ENCODE measurements around the gene CEP55.

Gene CEP55

GRCh38 chr10:93493162-93493561 lies 3.2 kb upstream of the CEP55 start:
- TF ChIP-seq ISL1 (CRISPR knock-in tag; IDR thresholded peaks at IDR 0.05): no peak
- no peak for ATAC-seq

- TF ChIP-seq CSDC2 (CRISPR knock-in tag; IDR thresholded peaks at IDR 0.05) (no peak), TOX (CRISPR knock-in tag; IDR thresholded peaks at IDR 0.05; ENCODE audit: borderline replicate concordance) (no peak), CSRNP3 (CRISPR knock-in tag; IDR thresholded peaks at IDR 0.05) (no peak), BACH2 (CRISPR knock-in tag; IDR thresholded peaks at IDR 0.05; ENCODE audit: borderline replicate concordance) (no peak)
- ATAC-seq: no peak
These were observed 1.9 kb upstream of the CEP55 start for GRCh38 chr10:93494494-93494893.

DNA sequence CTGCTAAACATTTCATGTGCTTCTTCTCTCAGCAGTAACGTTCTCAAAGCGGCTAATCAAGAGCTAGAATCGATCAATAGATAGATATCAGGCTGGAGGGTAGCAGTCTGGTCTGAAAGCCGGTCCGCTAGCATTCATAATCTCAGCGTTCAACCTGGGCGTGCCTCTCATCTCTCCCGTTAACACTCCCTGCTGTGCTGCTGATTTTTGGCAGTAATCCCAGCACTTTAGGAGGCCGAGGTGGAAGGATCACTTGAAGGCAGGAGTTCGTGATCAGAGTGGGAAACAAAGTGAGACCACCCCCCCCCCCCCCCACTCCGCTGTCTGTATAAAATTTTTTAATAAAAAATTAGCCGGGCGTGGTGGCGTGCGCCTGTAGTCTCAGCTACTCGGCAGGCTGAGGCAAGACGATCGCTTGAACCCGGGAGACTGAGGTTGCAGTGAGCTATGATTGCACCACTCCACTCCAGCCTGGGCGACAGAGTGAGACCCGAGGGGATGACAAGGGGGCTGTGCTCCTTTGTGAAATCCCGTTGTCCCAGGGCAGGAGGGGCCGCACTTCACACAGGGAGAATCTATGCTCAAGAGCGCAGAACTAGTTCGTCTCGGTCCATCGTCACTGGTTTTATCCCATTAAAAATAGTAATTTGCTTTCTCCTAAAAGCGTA lies 624 bp upstream of the CEP55 start:
- TF ChIP-seq POU6F1 (CRISPR knock-in tag; IDR thresholded peaks at IDR 0.05; ENCODE audit: borderline replicate concordance, low read depth) (no peak), PPARA (CRISPR knock-in tag; IDR thresholded peaks at IDR 0.05; ENCODE audit: borderline replicate concordance) (no peak), ISL1 (CRISPR knock-in tag; IDR thresholded peaks at IDR 0.05) (no peak), ZNF565 (CRISPR knock-in tag; conservative IDR thresholded peaks at IDR 0.05; ENCODE audit: low read depth) (no peak), TOX (CRISPR knock-in tag; IDR thresholded peaks at IDR 0.05; ENCODE audit: borderline replicate concordance) (no peak), CREB5 (CRISPR knock-in tag; IDR thresholded peaks at IDR 0.05; ENCODE audit: low read depth) (no peak), CSRNP3 (CRISPR knock-in tag; IDR thresholded peaks at IDR 0.05) (no peak), BACH2 (CRISPR knock-in tag; IDR thresholded peaks at IDR 0.05; ENCODE audit: borderline replicate concordance) (no peak), SNAI2 (CRISPR knock-in tag; IDR thresholded peaks at IDR 0.05) (no peak), RARB (CRISPR knock-in tag; IDR thresholded peaks at IDR 0.05) (no peak)
- TF ChIP-seq, protein P1, sequence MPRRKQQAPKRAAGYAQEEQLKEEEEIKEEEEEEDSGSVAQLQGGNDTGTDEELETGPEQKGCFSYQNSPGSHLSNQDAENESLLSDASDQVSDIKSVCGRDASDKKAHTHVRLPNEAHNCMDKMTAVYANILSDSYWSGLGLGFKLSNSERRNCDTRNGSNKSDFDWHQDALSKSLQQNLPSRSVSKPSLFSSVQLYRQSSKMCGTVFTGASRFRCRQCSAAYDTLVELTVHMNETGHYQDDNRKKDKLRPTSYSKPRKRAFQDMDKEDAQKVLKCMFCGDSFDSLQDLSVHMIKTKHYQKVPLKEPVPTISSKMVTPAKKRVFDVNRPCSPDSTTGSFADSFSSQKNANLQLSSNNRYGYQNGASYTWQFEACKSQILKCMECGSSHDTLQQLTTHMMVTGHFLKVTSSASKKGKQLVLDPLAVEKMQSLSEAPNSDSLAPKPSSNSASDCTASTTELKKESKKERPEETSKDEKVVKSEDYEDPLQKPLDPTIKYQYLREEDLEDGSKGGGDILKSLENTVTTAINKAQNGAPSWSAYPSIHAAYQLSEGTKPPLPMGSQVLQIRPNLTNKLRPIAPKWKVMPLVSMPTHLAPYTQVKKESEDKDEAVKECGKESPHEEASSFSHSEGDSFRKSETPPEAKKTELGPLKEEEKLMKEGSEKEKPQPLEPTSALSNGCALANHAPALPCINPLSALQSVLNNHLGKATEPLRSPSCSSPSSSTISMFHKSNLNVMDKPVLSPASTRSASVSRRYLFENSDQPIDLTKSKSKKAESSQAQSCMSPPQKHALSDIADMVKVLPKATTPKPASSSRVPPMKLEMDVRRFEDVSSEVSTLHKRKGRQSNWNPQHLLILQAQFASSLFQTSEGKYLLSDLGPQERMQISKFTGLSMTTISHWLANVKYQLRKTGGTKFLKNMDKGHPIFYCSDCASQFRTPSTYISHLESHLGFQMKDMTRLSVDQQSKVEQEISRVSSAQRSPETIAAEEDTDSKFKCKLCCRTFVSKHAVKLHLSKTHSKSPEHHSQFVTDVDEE (CRISPR knock-in tag; IDR thresholded peaks at IDR 0.05): no peak

GRCh38 chr10:93498166-93498565 lies 1.8 kb downstream of the CEP55 start:
- no peak for TF ChIP-seq ZNF8 (CRISPR knock-in tag; IDR thresholded peaks at IDR 0.05)
- no peak for TF ChIP-seq RARB (CRISPR knock-in tag; IDR thresholded peaks at IDR 0.05)
- TF ChIP-seq CSDC2 (CRISPR knock-in tag; IDR thresholded peaks at IDR 0.05): no peak
- TF ChIP-seq ZC3H10 (CRISPR knock-in tag; IDR thresholded peaks at IDR 0.05): no peak
- no peak for ATAC-seq

More for the DNA sequence above, 624 bp upstream of the CEP55 start:
- ATAC-seq: peak; percentile 67

GRCh38 chr10:93501650-93502049 lies 5.2 kb downstream of the CEP55 start:
- no peak for ATAC-seq
- TF ChIP-seq, protein P2, sequence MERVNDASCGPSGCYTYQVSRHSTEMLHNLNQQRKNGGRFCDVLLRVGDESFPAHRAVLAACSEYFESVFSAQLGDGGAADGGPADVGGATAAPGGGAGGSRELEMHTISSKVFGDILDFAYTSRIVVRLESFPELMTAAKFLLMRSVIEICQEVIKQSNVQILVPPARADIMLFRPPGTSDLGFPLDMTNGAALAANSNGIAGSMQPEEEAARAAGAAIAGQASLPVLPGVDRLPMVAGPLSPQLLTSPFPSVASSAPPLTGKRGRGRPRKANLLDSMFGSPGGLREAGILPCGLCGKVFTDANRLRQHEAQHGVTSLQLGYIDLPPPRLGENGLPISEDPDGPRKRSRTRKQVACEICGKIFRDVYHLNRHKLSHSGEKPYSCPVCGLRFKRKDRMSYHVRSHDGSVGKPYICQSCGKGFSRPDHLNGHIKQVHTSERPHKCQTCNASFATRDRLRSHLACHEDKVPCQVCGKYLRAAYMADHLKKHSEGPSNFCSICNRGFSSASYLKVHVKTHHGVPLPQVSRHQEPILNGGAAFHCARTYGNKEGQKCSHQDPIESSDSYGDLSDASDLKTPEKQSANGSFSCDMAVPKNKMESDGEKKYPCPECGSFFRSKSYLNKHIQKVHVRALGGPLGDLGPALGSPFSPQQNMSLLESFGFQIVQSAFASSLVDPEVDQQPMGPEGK (CRISPR knock-in tag; IDR thresholded peaks at IDR 0.05; ENCODE audit: borderline replicate concordance): no peak
- no peak for TF ChIP-seq RARB (CRISPR knock-in tag; IDR thresholded peaks at IDR 0.05)
- no peak for TF ChIP-seq ZNF8 (CRISPR knock-in tag; IDR thresholded peaks at IDR 0.05)
- TF ChIP-seq CSRNP3 (CRISPR knock-in tag; IDR thresholded peaks at IDR 0.05): no peak
- no peak for TF ChIP-seq TCF4 (CRISPR knock-in tag; IDR thresholded peaks at IDR 0.05; ENCODE audit: borderline replicate concordance)
- no peak for TF ChIP-seq OSR1 (CRISPR knock-in tag; IDR thresholded peaks at IDR 0.05)
- TF ChIP-seq CSDC2 (CRISPR knock-in tag; IDR thresholded peaks at IDR 0.05): no peak
- no peak for TF ChIP-seq POU6F1 (CRISPR knock-in tag; IDR thresholded peaks at IDR 0.05; ENCODE audit: borderline replicate concordance, low read depth)
- TF ChIP-seq PPARA (CRISPR knock-in tag; IDR thresholded peaks at IDR 0.05; ENCODE audit: borderline replicate concordance): no peak
- TF ChIP-seq ZNF70 (CRISPR knock-in tag; IDR thresholded peaks at IDR 0.05): no peak

All from SK-N-SH treated with all-trans-retinoic acid at 6 μM for 48 hours (cell line).